Measurements from ENCODE around the gene CDK5RAP2. TPM values are rescaled to one million over a fixed set of nuclear protein-coding genes. Genes with fewer than 3 reads are reported as not detected.
"Not testable (repeated sequence)": the region's sequence is repeated elsewhere in the genome, so short reads cannot be mapped to it uniquely, and the experiment has no call there.

CDK5RAP2 gene
- total and polyA plus RNA-seq, 4 donors = 36.5 to 60.4 (median 47.4) TPM

GRCh38 chr9:120557205-120557604 lies 22.8 kb downstream of the CDK5RAP2 start:
- 0% methylated on average over 1 of the region's 2 CpGs for WGBS (ENCODE audit: insufficient coverage)
- H3K36me3 ChIP-seq (ENCODE audit: control insufficient read depth, insufficient read depth, low read length) = peaks cover 11% of the 10 kb centered on the region
- H3K4me3 ChIP-seq (ENCODE audit: low read depth, low read length) = no peak overlapping the region
- H3K27ac ChIP-seq (ENCODE audit: low read depth, low read length) = no peak overlapping the region
- H3K9me3 ChIP-seq (ENCODE audit: control insufficient read depth, insufficient read depth, low read length) = no peaks in the 10 kb centered on the region
- no peak for DNase-seq (ENCODE audit: low read depth in 4 of 6, low spot score in 6 of 6)
- H3K4me1 ChIP-seq (ENCODE audit: control insufficient read depth, insufficient read depth, low read length) = no peaks in the 10 kb centered on the region
- H3K27me3 ChIP-seq (ENCODE audit: control insufficient read depth, insufficient read depth, low read length) = no peaks in the 10 kb centered on the region

DNA sequence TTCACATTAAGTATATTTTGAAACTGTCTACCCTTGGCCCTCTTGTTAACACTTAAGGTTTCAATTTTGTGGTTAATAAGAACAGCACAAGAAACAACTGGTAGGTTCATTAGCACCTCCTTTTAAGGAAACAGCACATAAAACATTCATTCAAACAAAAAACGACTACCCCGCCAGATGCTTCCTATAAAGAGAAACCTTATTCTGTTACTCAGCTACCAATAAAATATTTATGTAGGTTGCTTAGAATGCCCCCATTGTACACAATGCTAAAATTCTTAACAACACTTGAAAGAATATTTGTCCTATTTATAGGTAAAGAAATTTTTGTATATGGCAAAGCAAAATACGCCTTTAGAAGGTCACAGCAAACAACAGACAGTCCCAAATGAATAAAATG lies 23.2 kb downstream of the CDK5RAP2 start:
- DNase-seq (ENCODE audit: low read depth in 4 of 6, low spot score in 6 of 6) = no peak
- Histone ChIP-seq H3K4me1 (ENCODE audit: control insufficient read depth, insufficient read depth, low read length) (no peaks in the 10 kb centered on the region), H3K27ac (ENCODE audit: low read depth, low read length) (no peak overlapping the region), H3K9me3 (ENCODE audit: control insufficient read depth, insufficient read depth, low read length) (no peaks in the 10 kb centered on the region), H3K27me3 (ENCODE audit: control insufficient read depth, insufficient read depth, low read length) (no peaks in the 10 kb centered on the region), H3K4me3 (ENCODE audit: low read depth, low read length) (no peak overlapping the region), H3K36me3 (ENCODE audit: control insufficient read depth, insufficient read depth, low read length) (peaks cover 11% of the 10 kb centered on the region)
- WGBS (ENCODE audit: insufficient coverage) = 60% methylated on average over 1 of the region's 3 CpGs

GRCh38 chr9:120555839-120556238 lies 24.1 kb downstream of the CDK5RAP2 start:
- peaks cover 11% of the 10 kb centered on the region for H3K36me3 ChIP-seq (ENCODE audit: control insufficient read depth, insufficient read depth, low read length)
- H3K27me3 ChIP-seq (ENCODE audit: control insufficient read depth, insufficient read depth, low read length) = no peaks in the 10 kb centered on the region
- H3K4me3 ChIP-seq (ENCODE audit: low read depth, low read length) = no peak overlapping the region
- no peaks in the 10 kb centered on the region for H3K9me3 ChIP-seq (ENCODE audit: control insufficient read depth, insufficient read depth, low read length)
- H3K4me1 ChIP-seq (ENCODE audit: control insufficient read depth, insufficient read depth, low read length) = no peaks in the 10 kb centered on the region
- no peak for DNase-seq (ENCODE audit: low read depth in 4 of 6, low spot score in 6 of 6)
- no CpG with 5 or more reads among the region's 4 CpGs for WGBS (ENCODE audit: insufficient coverage)
- no peak overlapping the region for H3K27ac ChIP-seq (ENCODE audit: low read depth, low read length)

DNA sequence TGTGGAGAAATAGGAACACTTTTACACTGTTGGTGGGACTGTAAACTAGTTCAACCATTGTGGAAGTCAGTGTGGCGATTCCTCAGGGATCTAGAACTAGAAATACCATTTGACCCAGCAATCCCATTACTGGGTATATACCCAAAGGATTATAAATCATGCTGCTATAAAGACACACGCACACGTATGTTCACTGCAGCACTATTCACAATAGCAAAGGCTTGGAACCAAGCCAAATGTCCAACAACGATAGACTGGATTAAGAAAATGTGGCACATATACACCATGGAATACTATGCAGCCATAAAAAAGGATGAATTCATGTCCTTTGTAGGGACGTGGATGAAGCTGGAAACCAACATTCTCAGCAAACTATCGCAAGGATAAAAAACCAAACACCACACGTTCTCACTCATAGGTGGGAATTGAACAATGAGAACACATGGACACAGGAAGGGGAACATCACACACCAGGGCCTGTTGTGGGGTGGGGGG lies 27.7 kb downstream of the CDK5RAP2 start:
- not testable (repeated sequence) for H3K27me3 ChIP-seq (ENCODE audit: control insufficient read depth, insufficient read depth, low read length); H3K27ac ChIP-seq (ENCODE audit: low read depth, low read length); H3K4me3 ChIP-seq (ENCODE audit: low read depth, low read length); H3K9me3 ChIP-seq (ENCODE audit: control insufficient read depth, insufficient read depth, low read length); DNase-seq (ENCODE audit: low read depth in 4 of 6, low spot score in 6 of 6); H3K4me1 ChIP-seq (ENCODE audit: control insufficient read depth, insufficient read depth, low read length)
- WGBS (ENCODE audit: insufficient coverage) = no CpG with 5 or more reads among the region's 7 CpGs
- peaks cover 16% of the 10 kb centered on the region for H3K36me3 ChIP-seq (ENCODE audit: control insufficient read depth, insufficient read depth, low read length)

DNA sequence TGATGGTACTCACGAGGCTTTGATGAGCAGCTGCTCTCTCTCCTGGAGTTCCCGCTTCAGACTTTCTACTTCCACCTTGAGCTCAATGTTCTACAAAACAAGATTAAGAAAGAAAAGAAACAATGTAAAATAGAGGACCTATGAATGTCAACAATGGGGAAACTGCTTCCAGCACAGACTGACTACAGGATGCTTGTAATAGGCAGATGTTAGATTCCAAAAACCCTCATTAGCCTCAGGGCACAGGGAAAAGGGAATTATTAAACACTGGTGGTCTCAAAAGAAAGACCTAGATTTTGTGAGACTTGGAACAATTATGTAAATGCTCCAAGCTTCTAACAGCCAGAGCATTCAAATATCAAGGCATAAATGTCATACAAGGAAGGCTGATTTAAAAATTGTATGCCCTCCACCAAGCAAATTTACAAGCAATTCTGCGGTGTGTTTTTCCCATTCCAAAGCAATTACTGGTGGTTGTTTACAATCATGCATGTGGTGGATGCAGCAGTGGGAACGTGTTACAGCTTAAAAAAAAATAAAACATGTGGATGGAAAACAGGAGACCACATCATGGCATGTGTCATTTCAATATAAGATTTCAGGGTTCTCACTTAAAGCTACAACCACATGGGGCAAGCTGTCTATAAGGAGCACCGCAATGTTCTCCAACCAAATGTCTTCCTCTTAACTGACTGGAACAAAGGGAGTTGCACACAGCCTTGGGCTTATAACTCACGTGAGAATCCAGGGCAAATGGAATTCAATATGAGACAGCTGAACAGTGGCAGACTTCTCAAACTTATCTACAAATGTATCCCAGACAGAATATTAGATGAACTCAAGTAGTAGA lies 34.0 kb downstream of the CDK5RAP2 start:
- no peaks in the 10 kb centered on the region for H3K9me3 ChIP-seq (ENCODE audit: control insufficient read depth, insufficient read depth, low read length)
- H3K4me3 ChIP-seq (ENCODE audit: low read depth, low read length) = no peak overlapping the region
- no peaks in the 10 kb centered on the region for H3K27me3 ChIP-seq (ENCODE audit: control insufficient read depth, insufficient read depth, low read length)
- WGBS (ENCODE audit: insufficient coverage) = 67% methylated on average over 1 of the region's 6 CpGs
- peaks cover 33% of the 10 kb centered on the region for H3K36me3 ChIP-seq (ENCODE audit: control insufficient read depth, insufficient read depth, low read length)
- peak in 1 of 6 donors; percentile 68 for DNase-seq (ENCODE audit: low read depth in 4 of 6, low spot score in 6 of 6)
- H3K4me1 ChIP-seq (ENCODE audit: control insufficient read depth, insufficient read depth, low read length) = peaks cover 2% of the 10 kb centered on the region
- no peak overlapping the region for H3K27ac ChIP-seq (ENCODE audit: low read depth, low read length)

GRCh38 chr9:120544441-120544840 lies 35.5 kb downstream of the CDK5RAP2 start:
- Histone ChIP-seq H3K9me3 (ENCODE audit: control insufficient read depth, insufficient read depth, low read length) (no peaks in the 10 kb centered on the region), H3K4me3 (ENCODE audit: low read depth, low read length) (no peak overlapping the region), H3K4me1 (ENCODE audit: control insufficient read depth, insufficient read depth, low read length) (peaks cover 5% of the 10 kb centered on the region), H3K36me3 (ENCODE audit: control insufficient read depth, insufficient read depth, low read length) (peaks cover 36% of the 10 kb centered on the region), H3K27me3 (ENCODE audit: control insufficient read depth, insufficient read depth, low read length) (no peaks in the 10 kb centered on the region), H3K27ac (ENCODE audit: low read depth, low read length) (no peak overlapping the region)
- 90% methylated on average over 1 of the region's 1 CpG for WGBS (ENCODE audit: insufficient coverage)
- DNase-seq (ENCODE audit: low read depth in 4 of 6, low spot score in 6 of 6) = peak in 1 of 6 donors; percentile 33

- H3K4me1 ChIP-seq (ENCODE audit: control insufficient read depth, insufficient read depth, low read length) = peaks cover 5% of the 10 kb centered on the region
- no peaks in the 10 kb centered on the region for H3K9me3 ChIP-seq (ENCODE audit: control insufficient read depth, insufficient read depth, low read length)
- peaks cover 30% of the 10 kb centered on the region for H3K36me3 ChIP-seq (ENCODE audit: control insufficient read depth, insufficient read depth, low read length)
- 95% methylated on average over 7 of the region's 7 CpGs for WGBS (ENCODE audit: insufficient coverage)
- DNase-seq (ENCODE audit: low read depth in 4 of 6, low spot score in 6 of 6) = no peak
- H3K4me3 ChIP-seq (ENCODE audit: low read depth, low read length) = no peak overlapping the region
- no peak overlapping the region for H3K27ac ChIP-seq (ENCODE audit: low read depth, low read length)
- H3K27me3 ChIP-seq (ENCODE audit: control insufficient read depth, insufficient read depth, low read length) = no peaks in the 10 kb centered on the region
Observed at GRCh38 chr9:120542701-120543490, 37.1 kb downstream of the CDK5RAP2 start.

DNA sequence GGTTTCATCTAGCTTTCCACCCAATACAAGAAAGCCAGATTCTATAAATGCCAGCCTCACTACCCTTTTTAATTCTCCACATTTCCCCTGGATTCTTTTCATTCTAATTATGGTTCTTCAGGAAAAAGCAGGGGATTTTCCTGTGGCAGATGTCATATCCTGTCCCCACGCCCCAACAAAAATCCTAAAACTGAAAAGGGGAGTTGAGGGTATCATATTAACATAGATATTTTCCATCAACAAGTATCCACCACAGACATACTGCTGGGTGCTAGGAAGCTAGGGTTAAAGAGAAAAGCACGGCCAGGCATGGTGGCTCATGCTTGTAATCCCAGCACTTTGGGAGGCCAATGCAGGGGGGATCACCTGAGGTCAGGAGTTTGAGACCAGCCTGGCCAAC lies 38.0 kb downstream of the CDK5RAP2 start:
- DNase-seq (ENCODE audit: low read depth in 4 of 6, low spot score in 6 of 6) = no peak
- H3K27me3 ChIP-seq (ENCODE audit: control insufficient read depth, insufficient read depth, low read length) = no peaks in the 10 kb centered on the region
- 86% methylated on average over 1 of the region's 2 CpGs for WGBS (ENCODE audit: insufficient coverage)
- H3K9me3 ChIP-seq (ENCODE audit: control insufficient read depth, insufficient read depth, low read length) = no peaks in the 10 kb centered on the region
- peaks cover 25% of the 10 kb centered on the region for H3K36me3 ChIP-seq (ENCODE audit: control insufficient read depth, insufficient read depth, low read length)
- no peak overlapping the region for H3K27ac ChIP-seq (ENCODE audit: low read depth, low read length)
- no peak overlapping the region for H3K4me3 ChIP-seq (ENCODE audit: low read depth, low read length)
- peaks cover 5% of the 10 kb centered on the region for H3K4me1 ChIP-seq (ENCODE audit: control insufficient read depth, insufficient read depth, low read length)

DNA sequence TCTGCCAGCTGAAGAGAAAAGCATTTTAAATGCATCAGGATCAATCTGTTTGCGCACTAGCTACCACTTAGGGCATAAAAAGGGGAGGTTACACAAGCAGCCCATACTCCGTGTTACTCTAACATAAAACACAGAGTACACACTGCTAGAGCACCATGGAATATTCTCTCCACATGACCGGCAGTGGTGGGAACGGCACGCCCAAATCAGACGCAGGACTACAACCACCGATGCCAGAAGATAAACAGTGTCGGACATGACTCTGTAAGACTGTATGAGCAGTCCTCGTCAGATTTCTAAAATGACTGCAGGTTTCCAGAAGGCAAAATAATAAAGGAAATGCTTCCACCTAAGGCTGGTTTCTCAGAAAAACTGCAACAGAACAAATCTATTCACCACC lies 40.0 kb downstream of the CDK5RAP2 start:
- Histone ChIP-seq H3K27me3 (ENCODE audit: control insufficient read depth, insufficient read depth, low read length) (no peaks in the 10 kb centered on the region), H3K9me3 (ENCODE audit: control insufficient read depth, insufficient read depth, low read length) (no peaks in the 10 kb centered on the region), H3K27ac (ENCODE audit: low read depth, low read length) (no peak overlapping the region), H3K36me3 (ENCODE audit: control insufficient read depth, insufficient read depth, low read length) (peaks cover 24% of the 10 kb centered on the region), H3K4me3 (ENCODE audit: low read depth, low read length) (no peak overlapping the region), H3K4me1 (ENCODE audit: control insufficient read depth, insufficient read depth, low read length) (peaks cover 5% of the 10 kb centered on the region)
- DNase-seq (ENCODE audit: low read depth in 4 of 6, low spot score in 6 of 6) = no peak
- WGBS (ENCODE audit: insufficient coverage) = 87% methylated on average over 9 of the region's 9 CpGs
